Endodermal cell (in vitro differentiated cells): Measurements from ENCODE around the gene ROR2. TPM values are rescaled to one million over a fixed set of nuclear protein-coding genes. Genes with fewer than 3 reads are reported as not detected.

ENCODE experiments used
- DNase-seq: peaks from one replicate; pipeline ENCODE4 v3.0.0-alpha.2; 2017
- H3K27ac ChIP-seq: 2 replicates; pipeline ENCODE4 v1.5.1; 2013; ENCODE audit warnings: mild to moderate bottlenecking, low read depth, low read length, moderate library complexity
- H3K27me3 ChIP-seq: 2 replicates; pipeline ENCODE4 v1.6.1; 2013; ENCODE audit warnings: mild to moderate bottlenecking, low read length, moderate library complexity; ENCODE audit not compliant: insufficient read depth, control insufficient read depth, poor library complexity, severe bottlenecking
- H3K36me3 ChIP-seq: 2 replicates; pipeline ENCODE4 v1.7.0; 2013; ENCODE audit warnings: mild to moderate bottlenecking, low read length, moderate library complexity; ENCODE audit not compliant: control insufficient read depth, insufficient read depth
- H3K4me1 ChIP-seq: one replicate; pipeline ENCODE4 v1.7.0; 2013; ENCODE audit warnings: low read length; ENCODE audit not compliant: control insufficient read depth, insufficient read depth
- H3K4me3 ChIP-seq: 2 replicates; pipeline ENCODE4 v1.5.1; 2013; ENCODE audit warnings: mild to moderate bottlenecking, low read length, moderate library complexity
- H3K9ac ChIP-seq: 2 replicates; pipeline ENCODE4 v1.6.1; 2013; ENCODE audit warnings: mild to moderate bottlenecking, low read length, moderate library complexity; ENCODE audit not compliant: poor library complexity, severe bottlenecking; ENCODE audit errors: extremely low read depth
- H3K9me3 ChIP-seq: 2 replicates; pipeline ENCODE4 v1.6.1; 2013; ENCODE audit warnings: mild to moderate bottlenecking, low read length, moderate library complexity; ENCODE audit not compliant: control insufficient read depth
- H3K27ac Mint-ChIP-seq: 2 replicates; pipeline ENCODE4 v1.8.0; 2020; ENCODE audit warnings: mixed read lengths
- H3K27me3 Mint-ChIP-seq: 2 replicates; pipeline ENCODE4 v1.8.0; 2021; ENCODE audit warnings: mild to moderate bottlenecking, mixed read lengths; ENCODE audit not compliant: insufficient read depth
- H3K36me3 Mint-ChIP-seq: 2 replicates; pipeline ENCODE4 v1.8.0; 2020; ENCODE audit warnings: low read depth, mixed read lengths
- H3K4me1 Mint-ChIP-seq: 2 replicates; pipeline ENCODE4 v1.8.0; 2020; ENCODE audit warnings: mixed read lengths
- H3K4me3 Mint-ChIP-seq: 2 replicates; pipeline ENCODE4 v1.8.0; 2020; ENCODE audit warnings: mild to moderate bottlenecking, moderate library complexity, mixed read lengths
- H3K9me3 Mint-ChIP-seq: 2 replicates; pipeline ENCODE4 v1.8.0; 2020; ENCODE audit warnings: mild to moderate bottlenecking, mixed read lengths
- CTCF ChIP-seq: fragments of 200-600 bp; sonication (generic); conservative IDR thresholded peaks from 2 replicates; pipeline ENCODE4 v1.5.0; 2021; ENCODE audit warnings: antibody characterized with exemption, mild to moderate bottlenecking
- WGBS, 2 experiments: methylation state at CpG; one replicate each; pipeline versions ENCODE4 v1.1.5 to v1.1.7; 2013; ENCODE audit warnings: missing lambda C conversion rate in 2 of 2, mixed read lengths in 1 of 2; ENCODE audit not compliant: insufficient coverage in 1 of 2, insufficient read length in 1 of 2; 5-methylcytosine and 5-hydroxymethylcytosine counted together
- total RNA-seq, 2 donors: library from RNA; stranded (reverse); fragmentation: NEBNext Ultra II Directional in 1 of 2; extraction: Animal tissue kit (Norgen Biotek cat#: 25700) in 1 of 2; gene quantifications; 2 replicates in 1 of 2; 3 replicates in 1 of 2; pipeline ENCODE4 v1.2.1, GENCODE V29; 2021

ROR2 gene
- total RNA-seq, 2 donors from 2014 or later: 104 to 160 TPM

- Histone ChIP-seq H3K4me1 (peaks cover 5% of the 10 kb centered on the region), H3K36me3 (no peaks in the 10 kb centered on the region), H3K27me3 (no peaks in the 10 kb centered on the region), H3K9ac (no peak overlapping the region), H3K4me3 (no peak overlapping the region), H3K27ac (no peak overlapping the region), H3K9me3 (no peaks in the 10 kb centered on the region)
- 87 to 89% methylated on average over 3 to 4 of the region's 4 CpGs for WGBS, 2 experiments
- peaks cover 14% of the 10 kb centered on the region for H3K27me3 Mint-ChIP-seq
- no peak overlapping the region for H3K27ac Mint-ChIP-seq
- no peak for DNase-seq
- no peaks in the 10 kb centered on the region for H3K36me3 Mint-ChIP-seq
- TF ChIP-seq CTCF: no peak
- peaks cover 13% of the 10 kb centered on the region for H3K4me1 Mint-ChIP-seq
- H3K9me3 Mint-ChIP-seq: no peaks in the 10 kb centered on the region
- H3K4me3 Mint-ChIP-seq: no peak overlapping the region
Observed at GRCh38 chr9:91972076-91972626, 22.1 kb upstream of the ROR2 start.

- Mint-ChIP-seq H3K27ac (no peak overlapping the region), H3K36me3 (peaks cover 2% of the 10 kb centered on the region), H3K9me3 (peaks cover 8% of the 10 kb centered on the region), H3K27me3 (peaks cover 25% of the 10 kb centered on the region), H3K4me3 (no peak overlapping the region), H3K4me1 (peaks cover 6% of the 10 kb centered on the region)
- Histone ChIP-seq H3K27ac (no peak overlapping the region), H3K4me3 (no peak overlapping the region), H3K9me3 (peaks cover 18% of the 10 kb centered on the region), H3K9ac (no peak overlapping the region), H3K27me3 (no peaks in the 10 kb centered on the region), H3K36me3 (no peaks in the 10 kb centered on the region), H3K4me1 (no peaks in the 10 kb centered on the region)
- TF ChIP-seq CTCF: no peak
- no peak for DNase-seq
- 80 to 97% methylated on average over 1 to 2 of the region's 3 CpGs for WGBS, 2 experiments
Observed at GRCh38 chr9:91967259-91967658, 17.2 kb upstream of the ROR2 start.

GRCh38 chr9:91966503-91966902, 16.5 kb upstream of the ROR2 start:
- peaks cover 25% of the 10 kb centered on the region for H3K27me3 Mint-ChIP-seq
- DNase-seq: no peak
- H3K27ac Mint-ChIP-seq: no peak overlapping the region
- no peaks in the 10 kb centered on the region for H3K4me1 ChIP-seq
- peaks cover 6% of the 10 kb centered on the region for H3K4me1 Mint-ChIP-seq
- no peak overlapping the region for H3K4me3 Mint-ChIP-seq
- WGBS, 2 experiments: 91 to 100% methylated on average over 1 to 2 of the region's 2 CpGs
- no peak overlapping the region for H3K9ac ChIP-seq
- peaks cover 8% of the 10 kb centered on the region for H3K9me3 Mint-ChIP-seq
- H3K9me3 ChIP-seq: peaks cover 18% of the 10 kb centered on the region
- H3K36me3 Mint-ChIP-seq: peaks cover 2% of the 10 kb centered on the region
- no peak for TF ChIP-seq CTCF
- no peaks in the 10 kb centered on the region for H3K36me3 ChIP-seq
- no peak overlapping the region for H3K27ac ChIP-seq
- H3K27me3 ChIP-seq: no peaks in the 10 kb centered on the region
- no peak overlapping the region for H3K4me3 ChIP-seq
